GM23338 (cell line): Measurements from ENCODE around the gene ZNF217. TPM values are rescaled to one million over a fixed set of nuclear protein-coding genes. Genes with fewer than 3 reads are reported as not detected.

Experiments
- ATAC-seq: fragments of 200-7000 bp; cut with Tn5 transposase; 3 replicates; pipeline ENCODE4 v1.9.1; 2020
- DNase-seq: peaks from one replicate; pipeline ENCODE4 v3.0.0-alpha.2; 2015; ENCODE audit warnings: low spot score
- H2AFZ ChIP-seq: fragments of 200-600 bp; sonication (generic); 2 replicates; pipeline ENCODE4 v1.8.0; 2016; ENCODE audit warnings: antibody characterized with exemption, mild to moderate bottlenecking, moderate library complexity
- H3F3A ChIP-seq: fragments of 200-600 bp; sonication (generic); replicated peaks from 2 replicates; pipeline ENCODE4 v1.8.0; 2017; ENCODE audit warnings: antibody characterized with exemption, mixed run types, low read depth
- H3K27ac ChIP-seq: fragments of 200-600 bp; sonication (generic); 2 replicates; pipeline ENCODE4 v1.6.1; 2016; ENCODE audit warnings: low read depth
- H3K27me3 ChIP-seq: fragments of 200-600 bp; sonication (generic); 2 replicates; pipeline ENCODE4 v1.8.0; 2016; ENCODE audit warnings: mild to moderate bottlenecking, mixed run types, moderate library complexity; ENCODE audit not compliant: insufficient read depth
- H3K36me3 ChIP-seq: fragments of 200-600 bp; sonication (generic); 2 replicates; pipeline ENCODE4 v1.8.0; 2016; ENCODE audit warnings: mild to moderate bottlenecking; ENCODE audit not compliant: insufficient read depth
- H3K4me1 ChIP-seq: fragments of 200-600 bp; sonication (generic); 2 replicates; pipeline ENCODE4 v1.8.0; 2016; ENCODE audit warnings: mild to moderate bottlenecking, moderate library complexity; ENCODE audit not compliant: insufficient read depth
- H3K4me2 ChIP-seq: fragments of 200-600 bp; sonication (generic); 2 replicates; pipeline ENCODE4 v1.7.1; 2017; ENCODE audit warnings: mixed run types
- H3K4me3 ChIP-seq: fragments of 200-600 bp; sonication (generic); 2 replicates; pipeline ENCODE4 v1.6.1; 2016; ENCODE audit warnings: mixed run types
- H3K79me2 ChIP-seq: fragments of 200-600 bp; sonication (generic); replicated peaks from 2 replicates; pipeline ENCODE4 v1.8.0; 2017; ENCODE audit warnings: mild to moderate bottlenecking; ENCODE audit not compliant: insufficient read depth
- H3K9me2 ChIP-seq: fragments of 200-600 bp; sonication (generic); 2 replicates; pipeline ENCODE4 v1.8.0; 2017; ENCODE audit not compliant: insufficient read depth
- H4K20me1 ChIP-seq: fragments of 200-600 bp; sonication (generic); replicated peaks from 2 replicates; pipeline ENCODE4 v1.8.0; 2017; ENCODE audit warnings: mild to moderate bottlenecking; ENCODE audit not compliant: insufficient read depth
- H3K27ac Mint-ChIP-seq: 2 replicates; pipeline ENCODE4 v1.8.0; 2020; ENCODE audit warnings: inconsistent platforms, mild to moderate bottlenecking, moderate library complexity, mixed read lengths
- H3K27me3 Mint-ChIP-seq: 3 replicates; pipeline ENCODE4 v1.8.0; 2022; ENCODE audit warnings: low read depth, mild to moderate bottlenecking, moderate library complexity, mixed read lengths, inconsistent platforms; ENCODE audit not compliant: insufficient read depth, poor library complexity
- H3K36me3 Mint-ChIP-seq: 3 replicates; pipeline ENCODE4 v1.8.0; 2021; ENCODE audit warnings: low read depth, mild to moderate bottlenecking, inconsistent platforms, moderate library complexity, mixed read lengths
- H3K4me1 Mint-ChIP-seq: 3 replicates; pipeline ENCODE4 v1.8.0; 2020; ENCODE audit warnings: mild to moderate bottlenecking, inconsistent platforms, mixed read lengths
- H3K4me3 Mint-ChIP-seq: 3 replicates; pipeline ENCODE4 v1.8.0; 2021; ENCODE audit warnings: moderate library complexity, mild to moderate bottlenecking, inconsistent platforms, mixed read lengths
- H3K9me3 Mint-ChIP-seq: 3 replicates; pipeline ENCODE4 v1.8.0; 2020; ENCODE audit warnings: moderate library complexity, mild to moderate bottlenecking, inconsistent platforms, mixed read lengths
- EZH2phosphoT487 ChIP-seq: fragments of 200-600 bp; sonication (generic); IDR thresholded peaks from one replicate; pipeline ENCODE4 v1.8.1; 2018; ENCODE audit warnings: antibody characterized with exemption; ENCODE audit not compliant: unreplicated experiment
- JUNB ChIP-seq: IDR thresholded peaks from one replicate; pipeline ENCODE4 v1.6.1; 2016; ENCODE audit warnings: antibody characterized with exemption; ENCODE audit not compliant: unreplicated experiment
- STAT1 ChIP-seq: IDR thresholded peaks from one replicate; pipeline ENCODE4 v1.6.1; 2016; ENCODE audit warnings: antibody characterized with exemption; ENCODE audit not compliant: unreplicated experiment
- ZNF114 ChIP-seq: fragments of 250-450 bp; sonication (Bioruptor Pico); IDR thresholded peaks from 2 replicates; pipeline ENCODE4 v1.5.0; 2020; ENCODE audit warnings: mild to moderate bottlenecking, moderate library complexity
- polyA plus RNA-seq: library from polyadenylated mRNA; unstranded; fragments of >200 nt; fragmentation: Nextera tagmentation; extraction: Ambion mirVana; gene quantifications from 2 replicates; pipeline ENCODE4 v1.2.1, GENCODE V29; 2016
- total RNA-seq: library from RNA; depleted of rRNA; stranded (reverse); fragments of >200 nt; shearing (Covaris generic); gene quantifications from 2 replicates; pipeline ENCODE4 v1.2.3, GENCODE V29; 2014
- TF ChIP-seq, protein P1 (sequence below): fragments of 250-450 bp; sonication (Bioruptor Pico); IDR thresholded peaks from 2 replicates; pipeline ENCODE4 v1.5.0; 2020; ENCODE audit warnings: mild to moderate bottlenecking, moderate library complexity

Gene ZNF217
- total and polyA plus RNA-seq, 2 experiments from 2014 or later, result 32.8 to 78.0 TPM

DNA sequence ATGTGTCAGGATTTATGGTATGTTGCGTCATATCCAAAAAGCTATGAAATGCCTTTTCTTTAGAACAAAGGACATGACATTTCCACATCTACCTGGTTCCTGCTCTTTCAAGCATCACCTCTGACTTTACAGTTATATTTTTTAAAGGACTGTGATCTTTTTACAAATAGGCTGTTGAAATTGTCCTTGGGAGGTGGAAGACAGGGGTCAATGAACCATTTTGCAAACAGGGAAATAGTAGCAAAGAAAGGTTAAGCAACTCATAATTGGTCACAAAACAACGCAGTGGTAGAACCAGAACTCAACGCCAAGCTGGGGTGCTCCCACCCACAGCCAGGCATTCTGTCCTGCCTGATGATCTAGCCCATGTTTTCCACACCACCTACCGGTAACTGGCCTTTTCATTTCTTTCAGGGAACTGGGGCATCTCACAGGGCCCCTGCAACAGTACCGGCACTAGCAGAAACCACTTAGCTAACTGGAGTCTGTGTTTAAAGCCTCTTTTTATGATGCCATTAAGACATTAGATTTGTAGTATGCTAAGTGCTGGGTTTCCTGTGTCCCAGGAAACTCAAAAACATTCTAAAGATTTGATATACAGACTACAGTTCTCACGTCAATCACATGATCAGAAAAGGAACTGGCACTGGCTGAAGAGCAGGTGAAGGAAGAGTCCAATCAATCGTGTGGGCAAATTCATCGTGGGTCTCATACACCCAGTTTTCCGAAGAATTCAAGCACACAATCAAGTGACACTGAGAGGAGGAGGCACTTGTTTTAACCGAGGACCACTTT, 13.9 kb downstream of the ZNF217 start (continued):
- TF ChIP-seq, protein P1, sequence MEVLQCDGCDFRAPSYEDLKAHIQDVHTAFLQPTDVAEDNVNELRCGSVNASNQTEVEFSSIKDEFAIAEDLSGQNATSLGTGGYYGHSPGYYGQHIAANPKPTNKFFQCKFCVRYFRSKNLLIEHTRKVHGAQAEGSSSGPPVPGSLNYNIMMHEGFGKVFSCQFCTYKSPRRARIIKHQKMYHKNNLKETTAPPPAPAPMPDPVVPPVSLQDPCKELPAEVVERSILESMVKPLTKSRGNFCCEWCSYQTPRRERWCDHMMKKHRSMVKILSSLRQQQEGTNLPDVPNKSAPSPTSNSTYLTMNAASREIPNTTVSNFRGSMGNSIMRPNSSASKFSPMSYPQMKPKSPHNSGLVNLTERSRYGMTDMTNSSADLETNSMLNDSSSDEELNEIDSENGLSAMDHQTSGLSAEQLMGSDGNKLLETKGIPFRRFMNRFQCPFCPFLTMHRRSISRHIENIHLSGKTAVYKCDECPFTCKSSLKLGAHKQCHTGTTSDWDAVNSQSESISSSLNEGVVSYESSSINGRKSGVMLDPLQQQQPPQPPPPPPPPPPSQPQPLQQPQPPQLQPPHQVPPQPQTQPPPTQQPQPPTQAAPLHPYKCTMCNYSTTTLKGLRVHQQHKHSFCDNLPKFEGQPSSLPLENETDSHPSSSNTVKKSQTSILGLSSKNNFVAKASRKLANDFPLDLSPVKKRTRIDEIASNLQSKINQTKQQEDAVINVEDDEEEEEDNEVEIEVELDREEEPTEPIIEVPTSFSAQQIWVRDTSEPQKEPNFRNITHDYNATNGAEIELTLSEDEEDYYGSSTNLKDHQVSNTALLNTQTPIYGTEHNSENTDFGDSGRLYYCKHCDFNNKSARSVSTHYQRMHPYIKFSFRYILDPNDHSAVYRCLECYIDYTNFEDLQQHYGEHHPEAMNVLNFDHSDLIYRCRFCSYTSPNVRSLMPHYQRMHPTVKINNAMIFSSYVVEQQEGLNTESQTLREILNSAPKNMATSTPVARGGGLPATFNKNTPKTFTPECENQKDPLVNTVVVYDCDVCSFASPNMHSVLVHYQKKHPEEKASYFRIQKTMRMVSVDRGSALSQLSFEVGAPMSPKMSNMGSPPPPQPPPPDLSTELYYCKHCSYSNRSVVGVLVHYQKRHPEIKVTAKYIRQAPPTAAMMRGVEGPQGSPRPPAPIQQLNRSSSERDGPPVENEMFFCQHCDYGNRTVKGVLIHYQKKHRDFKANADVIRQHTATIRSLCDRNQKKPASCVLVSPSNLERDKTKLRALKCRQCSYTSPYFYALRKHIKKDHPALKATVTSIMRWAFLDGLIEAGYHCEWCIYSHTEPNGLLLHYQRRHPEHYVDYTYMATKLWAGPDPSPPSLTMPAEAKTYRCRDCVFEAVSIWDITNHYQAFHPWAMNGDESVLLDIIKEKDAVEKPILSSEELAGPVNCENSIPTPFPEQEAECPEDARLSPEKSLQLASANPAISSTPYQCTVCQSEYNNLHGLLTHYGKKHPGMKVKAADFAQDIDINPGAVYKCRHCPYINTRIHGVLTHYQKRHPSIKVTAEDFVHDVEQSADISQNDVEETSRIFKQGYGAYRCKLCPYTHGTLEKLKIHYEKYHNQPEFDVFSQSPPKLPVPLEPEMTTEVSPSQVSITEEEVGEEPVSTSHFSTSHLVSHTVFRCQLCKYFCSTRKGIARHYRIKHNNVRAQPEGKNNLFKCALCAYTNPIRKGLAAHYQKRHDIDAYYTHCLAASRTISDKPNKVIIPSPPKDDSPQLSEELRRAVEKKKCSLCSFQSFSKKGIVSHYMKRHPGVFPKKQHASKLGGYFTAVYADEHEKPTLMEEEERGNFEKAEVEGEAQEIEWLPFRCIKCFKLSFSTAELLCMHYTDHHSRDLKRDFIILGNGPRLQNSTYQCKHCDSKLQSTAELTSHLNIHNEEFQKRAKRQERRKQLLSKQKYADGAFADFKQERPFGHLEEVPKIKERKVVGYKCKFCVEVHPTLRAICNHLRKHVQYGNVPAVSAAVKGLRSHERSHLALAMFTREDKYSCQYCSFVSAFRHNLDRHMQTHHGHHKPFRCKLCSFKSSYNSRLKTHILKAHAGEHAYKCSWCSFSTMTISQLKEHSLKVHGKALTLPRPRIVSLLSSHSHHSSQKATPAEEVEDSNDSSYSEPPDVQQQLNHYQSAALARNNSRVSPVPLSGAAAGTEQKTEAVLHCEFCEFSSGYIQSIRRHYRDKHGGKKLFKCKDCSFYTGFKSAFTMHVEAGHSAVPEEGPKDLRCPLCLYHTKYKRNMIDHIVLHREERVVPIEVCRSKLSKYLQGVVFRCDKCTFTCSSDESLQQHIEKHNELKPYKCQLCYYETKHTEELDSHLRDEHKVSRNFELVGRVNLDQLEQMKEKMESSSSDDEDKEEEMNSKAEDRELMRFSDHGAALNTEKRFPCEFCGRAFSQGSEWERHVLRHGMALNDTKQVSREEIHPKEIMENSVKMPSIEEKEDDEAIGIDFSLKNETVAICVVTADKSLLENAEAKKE (CRISPR knock-in tag), result no peak
- no peak for TF ChIP-seq ZNF114

DNA sequence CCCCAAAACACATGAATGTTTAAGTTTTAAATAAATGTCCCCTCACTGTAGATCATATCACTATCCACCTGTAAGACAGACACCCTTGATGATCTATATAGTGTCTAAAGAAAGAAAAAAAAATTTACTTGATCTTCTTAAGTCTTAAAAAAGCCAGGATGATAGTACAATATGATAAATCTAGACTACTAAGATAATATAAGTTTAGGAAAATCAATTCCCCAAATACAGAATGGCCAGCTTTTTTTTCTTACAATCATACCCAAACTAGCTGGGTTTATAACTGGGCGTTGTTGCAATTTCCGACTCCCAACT, 14.4 kb downstream of the ZNF217 start:
- Histone ChIP-seq H3K36me3 (peaks cover 53% of the 10 kb centered on the region), H3K27ac (peak overlapping the region; percentile 92; the same call in 1 of the 2 replicates), H3K4me2 (no peak overlapping the region), H3K79me2 (peaks cover 100% of the 10 kb centered on the region), H3F3A (peaks cover 11% of the 10 kb centered on the region; the same call in 1 of the 2 replicates), H3K4me1 (peaks cover 33% of the 10 kb centered on the region), H2AFZ (no peak overlapping the region), H3K4me3 (no peak overlapping the region), H3K27me3 (no peaks in the 10 kb centered on the region), H3K9me2 (no peaks in the 10 kb centered on the region), H4K20me1 (peaks cover 46% of the 10 kb centered on the region)
- H3K9me3 Mint-ChIP-seq, result no peaks in the 10 kb centered on the region
- H3K4me1 Mint-ChIP-seq, result peaks cover 50% of the 10 kb centered on the region
- H3K36me3 Mint-ChIP-seq, result peaks cover 78% of the 10 kb centered on the region
- ATAC-seq, result no peak
- TF ChIP-seq, protein P1 (CRISPR knock-in tag), result no peak
- TF ChIP-seq ZNF114, result no peak
- TF ChIP-seq JUNB, result no peak
- TF ChIP-seq STAT1, result no peak
- no peak for TF ChIP-seq EZH2phosphoT487
- no peak overlapping the region; the same call in 1 of the 2 replicates for H3K27ac Mint-ChIP-seq
- no peak overlapping the region for H3K4me3 Mint-ChIP-seq
- H3K27me3 Mint-ChIP-seq, result peaks cover 4% of the 10 kb centered on the region
- DNase-seq, result no peak
